HG03342 (cell line): ENCODE data around the gene MBD3.
A peak's percentile ranks its signal among the peaks of the same experiment; 100 is the strongest.

ENCODE experiments used
- ATAC-seq: cut with Tn5 transposase; IDR thresholded peaks from one replicate; pipeline ENCODE4 v1.9.1; 2021; ENCODE audit warnings: mild to moderate bottlenecking, moderate library complexity; ENCODE audit not compliant: unreplicated experiment

Gene MBD3

GRCh38 chr19:1574354-1575136 is 18.1 kb downstream of the MBD3 start:
- no peak for ATAC-seq

- ATAC-seq: no peak
These were observed 19.9 kb downstream of the MBD3 start for GRCh38 chr19:1572795-1573194.

GRCh38 chr19:1571358-1571757 is 21.3 kb downstream of the MBD3 start:
- no peak for ATAC-seq

- no peak for ATAC-seq
These were observed 21.8 kb downstream of the MBD3 start for GRCh38 chr19:1570836-1571235.

- ATAC-seq: no peak
These were observed 22.7 kb downstream of the MBD3 start for GRCh38 chr19:1569997-1570396.

- peak; percentile 65 for ATAC-seq
These were observed 24.2 kb downstream of the MBD3 start, which contains the start of gene MEX3D for GRCh38 chr19:1568320-1569019. Gene MEX3D (minus strand): TSS chr19:1568325. CDS start chr19:1568058, 267 bp downstream.

GRCh38 chr19:1567848-1568227 is 24.8 kb downstream of the MBD3 start:
- ATAC-seq: no peak

GRCh38 chr19:1567116-1567847 is 25.4 kb downstream of the MBD3 start:
- no peak for ATAC-seq

- no peak for ATAC-seq
These were observed 26.1 kb downstream of the MBD3 start for GRCh38 chr19:1566392-1567115.

GRCh38 chr19:1563251-1563650 is 29.4 kb downstream of the MBD3 start:
- no peak for ATAC-seq

- ATAC-seq: no peak
These were observed 31.3 kb downstream of the MBD3 start for GRCh38 chr19:1561236-1561842.

- ATAC-seq: no peak
These were observed 32.3 kb downstream of the MBD3 start for GRCh38 chr19:1560286-1560882.

- ATAC-seq: no peak
These were observed 34.1 kb downstream of the MBD3 start for GRCh38 chr19:1558552-1558951.

- no peak for ATAC-seq
These were observed 36.1 kb downstream of the MBD3 start for GRCh38 chr19:1556390-1557070.

GRCh38 chr19:1555487-1556389 is 36.9 kb downstream of the MBD3 start:
- no peak for ATAC-seq

GRCh38 chr19:1554968-1555367 is 37.7 kb downstream of the MBD3 start:
- ATAC-seq: no peak

- ATAC-seq: no peak
These were observed 39.2 kb downstream of the MBD3 start for GRCh38 chr19:1553415-1553814.
